WTC11 (cell line): Measurements from ENCODE around the gene MTPN. TPM values are rescaled to one million over a fixed set of nuclear protein-coding genes. Genes with fewer than 3 reads are reported as not detected.

Experiments
- ATAC-seq: fragments of 200-7000 bp; cut with Tn5 transposase; 2 replicates; pipeline ENCODE4 v1.10.0; 2021; ENCODE audit warnings: mild to moderate bottlenecking, moderate library complexity
- CTCF ChIA-PET: fragments of 300-600 bp; sonication (Branson Sonifier 250); formaldehyde crosslinking; loops from one replicate; lab custom pipeline; 2021; ENCODE audit warnings: antibody characterized with exemption; lab: Charles Lee
- POLR2A ChIA-PET: fragments of 350-600 bp; sonication (Branson Sonifier 250); formaldehyde crosslinking; loops from one replicate; lab custom pipeline; 2021; ENCODE audit warnings: antibody characterized with exemption; lab: Charles Lee
- DNase-seq: peaks from one replicate; pipeline ENCODE4 v3.0.0; 2021; ENCODE audit warnings: low spot score
- H3K27ac Mint-ChIP-seq: 2 replicates; pipeline ENCODE4 v1.8.0; 2021; ENCODE audit warnings: mixed read lengths
- H3K27me3 Mint-ChIP-seq: 2 replicates; pipeline ENCODE4 v1.8.0; 2021; ENCODE audit warnings: low read depth, mild to moderate bottlenecking, moderate library complexity, mixed read lengths
- H3K36me3 Mint-ChIP-seq: 2 replicates; pipeline ENCODE4 v1.8.0; 2021; ENCODE audit warnings: mixed read lengths
- H3K4me1 Mint-ChIP-seq: 2 replicates; pipeline ENCODE4 v1.8.0; 2022; ENCODE audit warnings: mixed read lengths
- H3K4me3 Mint-ChIP-seq: 2 replicates; pipeline ENCODE4 v1.8.0; 2021; ENCODE audit warnings: mild to moderate bottlenecking, moderate library complexity, mixed read lengths
- H3K9me3 Mint-ChIP-seq: 2 replicates; pipeline ENCODE4 v1.8.0; 2021; ENCODE audit warnings: mixed read lengths
- ATF1 ChIP-seq: sonication (generic); formaldehyde crosslinking; IDR thresholded peaks from 2 replicates; pipeline ENCODE4 v1.8.1; 2023; ENCODE audit warnings: mild to moderate bottlenecking, moderate library complexity, missing genetic modification reagents
- ATF6 ChIP-seq: sonication (generic); formaldehyde crosslinking; IDR thresholded peaks from 2 replicates; pipeline ENCODE4 v1.8.1; 2023; ENCODE audit warnings: mild to moderate bottlenecking, missing genetic modification reagents
- FOXJ3 ChIP-seq: sonication (generic); formaldehyde crosslinking; IDR thresholded peaks from 2 replicates; pipeline ENCODE4 v1.9.0; 2021; ENCODE audit warnings: missing genetic modification reagents, mild to moderate bottlenecking, borderline replicate concordance
- FOXK1 ChIP-seq: sonication (generic); formaldehyde crosslinking; IDR thresholded peaks from 2 replicates; pipeline ENCODE4 v1.8.0; 2022; ENCODE audit warnings: mild to moderate bottlenecking, moderate library complexity, missing genetic modification reagents
- GTF2I ChIP-seq: fragments of 250-450 bp; sonication (Bioruptor Pico); conservative IDR thresholded peaks from 2 replicates; pipeline ENCODE4 v1.4.0; 2021; ENCODE audit warnings: mild to moderate bottlenecking
- IRF1 ChIP-seq: sonication (generic); formaldehyde crosslinking; IDR thresholded peaks from 2 replicates; pipeline ENCODE4 v1.8.0; 2023; ENCODE audit warnings: missing genetic modification reagents
- PRRX2 ChIP-seq: fragments of 250-450 bp; sonication (Bioruptor Pico); IDR thresholded peaks from 2 replicates; pipeline ENCODE4 v1.8.0; 2021; ENCODE audit warnings: mild to moderate bottlenecking
- SMAD3 ChIP-seq: sonication (generic); formaldehyde crosslinking; IDR thresholded peaks from 2 replicates; pipeline ENCODE4 v1.8.0; 2022; ENCODE audit warnings: missing genetic modification reagents, mild to moderate bottlenecking, borderline replicate concordance
- SOX15 ChIP-seq: fragments of 250-450 bp; sonication (Bioruptor Pico); IDR thresholded peaks from 2 replicates; pipeline ENCODE4 v1.9.0; 2021; ENCODE audit warnings: mild to moderate bottlenecking
- TCF7 ChIP-seq: sonication (generic); formaldehyde crosslinking; IDR thresholded peaks from 2 replicates; pipeline ENCODE4 v1.8.0; 2022; ENCODE audit warnings: mild to moderate bottlenecking, low read depth, missing genetic modification reagents, moderate library complexity
- TEAD1 ChIP-seq: sonication (generic); formaldehyde crosslinking; IDR thresholded peaks from 2 replicates; pipeline ENCODE4 v1.8.0; 2022; ENCODE audit warnings: mild to moderate bottlenecking, missing genetic modification reagents
- ZBTB21 ChIP-seq: sonication (generic); formaldehyde crosslinking; IDR thresholded peaks from 2 replicates; pipeline ENCODE4 v1.8.1; 2023; ENCODE audit warnings: mild to moderate bottlenecking, missing genetic modification reagents, borderline replicate concordance
- ZNF396 ChIP-seq: fragments of 250-450 bp; sonication (Bioruptor Pico); IDR thresholded peaks from 2 replicates; pipeline ENCODE4 v1.8.0; 2021; ENCODE audit warnings: mild to moderate bottlenecking, moderate library complexity, borderline replicate concordance
- ZNF416 ChIP-seq: fragments of 250-450 bp; sonication (Bioruptor Pico); IDR thresholded peaks from 2 replicates; pipeline ENCODE4 v1.9.0; 2021; ENCODE audit warnings: mild to moderate bottlenecking, inconsistent platforms
- ZNF512 ChIP-seq: sonication (generic); formaldehyde crosslinking; IDR thresholded peaks from 2 replicates; pipeline ENCODE4 v1.8.1; 2022; ENCODE audit warnings: missing genetic modification reagents, borderline replicate concordance
- ZNF532 ChIP-seq: fragments of 250-450 bp; sonication (Bioruptor Pico); IDR thresholded peaks from 2 replicates; pipeline ENCODE4 v1.9.0; 2021; ENCODE audit warnings: mild to moderate bottlenecking, borderline replicate concordance
- total RNA-seq: library from RNA; stranded (reverse); gene quantifications from 3 replicates; pipeline ENCODE4 v1.2.3, GENCODE V29; 2021
- TF ChIP-seq, protein P1 (sequence below): sonication (generic); formaldehyde crosslinking; IDR thresholded peaks from 2 replicates; pipeline ENCODE4 v1.8.1; 2023; ENCODE audit warnings: mild to moderate bottlenecking, missing genetic modification reagents
- TF ChIP-seq, protein P2 (sequence below): sonication (generic); formaldehyde crosslinking; IDR thresholded peaks from 2 replicates; pipeline ENCODE4 v1.8.1; 2023; ENCODE audit warnings: mild to moderate bottlenecking, missing genetic modification reagents, borderline replicate concordance
- TF ChIP-seq, protein P3 (sequence below): sonication (generic); formaldehyde crosslinking; IDR thresholded peaks from 2 replicates; pipeline ENCODE4 v1.8.1; 2023; ENCODE audit warnings: mild to moderate bottlenecking, missing genetic modification reagents, moderate library complexity

The MTPN gene
- total RNA-seq, 1 experiment from 2014 or later, result 92.5 TPM

- TF ChIP-seq ZNF532 (CRISPR knock-in tag) (no peak), GTF2I (CRISPR knock-in tag) (no peak), ZNF512 (no peak)
- TF ChIP-seq, all 79 proteins: peak for 0
Measured at GRCh38 chr7:135934651-135935050, 42.5 kb downstream of the MTPN start (continued).

DNA sequence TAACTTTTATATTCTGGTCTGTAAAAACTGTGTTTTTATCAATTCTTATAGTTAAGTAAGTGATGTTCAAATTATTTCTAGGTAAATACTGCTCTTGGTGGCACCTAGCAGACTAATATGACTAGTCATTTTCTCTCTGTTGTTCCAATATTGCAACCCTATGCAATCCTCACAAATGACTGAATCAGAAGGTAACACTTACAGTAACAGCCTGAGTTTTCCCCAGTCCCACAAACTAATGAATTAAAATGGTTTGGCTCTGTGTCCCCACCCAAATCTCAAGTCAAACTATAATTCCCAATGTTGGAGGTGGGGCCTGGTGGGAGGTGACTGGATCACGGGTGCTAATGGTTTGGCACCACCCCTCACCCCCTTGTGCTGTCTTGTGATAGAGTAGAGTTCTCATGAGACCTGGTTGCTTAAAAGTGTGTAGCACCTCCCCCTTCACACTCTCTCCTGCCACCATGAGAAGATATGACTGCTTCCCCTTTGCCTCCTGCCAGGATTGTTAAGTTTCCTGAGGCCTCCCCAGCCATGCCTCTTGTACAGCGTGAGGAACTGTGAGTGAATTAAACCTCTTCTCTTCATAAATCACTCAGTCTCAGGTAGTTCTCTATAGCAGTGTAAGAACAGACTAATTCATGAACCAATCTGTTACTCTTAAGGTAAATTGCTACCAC, 43.5 kb downstream of the MTPN start:
- no peaks in the 10 kb centered on the region for H3K9me3 Mint-ChIP-seq
- H3K27ac Mint-ChIP-seq, result no peak overlapping the region
- H3K4me1 Mint-ChIP-seq, result peaks cover 33% of the 10 kb centered on the region
- no peak for DNase-seq
- H3K36me3 Mint-ChIP-seq, result peaks cover 3% of the 10 kb centered on the region; the same call in 1 of the 2 replicates
- ChIA-PET CTCF (interaction anchor here (0.6 kb wide), 1 partner anchor 153 kb away, joined by 3 read pairs; no protein-coding TSS in a partner anchor), POLR2A (no interaction called here)
- no peaks in the 10 kb centered on the region for H3K27me3 Mint-ChIP-seq
- no peak overlapping the region for H3K4me3 Mint-ChIP-seq
- ATAC-seq, result no peak
- TF ChIP-seq ZNF396 (CRISPR knock-in tag), result no peak
- no peak for TF ChIP-seq ZBTB21 (CRISPR knock-in tag)
- TF ChIP-seq TCF7 (CRISPR knock-in tag), result no peak
- no peak for TF ChIP-seq SOX15 (CRISPR knock-in tag)
- TF ChIP-seq, protein P1, sequence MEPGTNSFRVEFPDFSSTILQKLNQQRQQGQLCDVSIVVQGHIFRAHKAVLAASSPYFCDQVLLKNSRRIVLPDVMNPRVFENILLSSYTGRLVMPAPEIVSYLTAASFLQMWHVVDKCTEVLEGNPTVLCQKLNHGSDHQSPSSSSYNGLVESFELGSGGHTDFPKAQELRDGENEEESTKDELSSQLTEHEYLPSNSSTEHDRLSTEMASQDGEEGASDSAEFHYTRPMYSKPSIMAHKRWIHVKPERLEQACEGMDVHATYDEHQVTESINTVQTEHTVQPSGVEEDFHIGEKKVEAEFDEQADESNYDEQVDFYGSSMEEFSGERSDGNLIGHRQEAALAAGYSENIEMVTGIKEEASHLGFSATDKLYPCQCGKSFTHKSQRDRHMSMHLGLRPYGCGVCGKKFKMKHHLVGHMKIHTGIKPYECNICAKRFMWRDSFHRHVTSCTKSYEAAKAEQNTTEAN (CRISPR knock-in tag), result no peak
- TF ChIP-seq, protein P2, sequence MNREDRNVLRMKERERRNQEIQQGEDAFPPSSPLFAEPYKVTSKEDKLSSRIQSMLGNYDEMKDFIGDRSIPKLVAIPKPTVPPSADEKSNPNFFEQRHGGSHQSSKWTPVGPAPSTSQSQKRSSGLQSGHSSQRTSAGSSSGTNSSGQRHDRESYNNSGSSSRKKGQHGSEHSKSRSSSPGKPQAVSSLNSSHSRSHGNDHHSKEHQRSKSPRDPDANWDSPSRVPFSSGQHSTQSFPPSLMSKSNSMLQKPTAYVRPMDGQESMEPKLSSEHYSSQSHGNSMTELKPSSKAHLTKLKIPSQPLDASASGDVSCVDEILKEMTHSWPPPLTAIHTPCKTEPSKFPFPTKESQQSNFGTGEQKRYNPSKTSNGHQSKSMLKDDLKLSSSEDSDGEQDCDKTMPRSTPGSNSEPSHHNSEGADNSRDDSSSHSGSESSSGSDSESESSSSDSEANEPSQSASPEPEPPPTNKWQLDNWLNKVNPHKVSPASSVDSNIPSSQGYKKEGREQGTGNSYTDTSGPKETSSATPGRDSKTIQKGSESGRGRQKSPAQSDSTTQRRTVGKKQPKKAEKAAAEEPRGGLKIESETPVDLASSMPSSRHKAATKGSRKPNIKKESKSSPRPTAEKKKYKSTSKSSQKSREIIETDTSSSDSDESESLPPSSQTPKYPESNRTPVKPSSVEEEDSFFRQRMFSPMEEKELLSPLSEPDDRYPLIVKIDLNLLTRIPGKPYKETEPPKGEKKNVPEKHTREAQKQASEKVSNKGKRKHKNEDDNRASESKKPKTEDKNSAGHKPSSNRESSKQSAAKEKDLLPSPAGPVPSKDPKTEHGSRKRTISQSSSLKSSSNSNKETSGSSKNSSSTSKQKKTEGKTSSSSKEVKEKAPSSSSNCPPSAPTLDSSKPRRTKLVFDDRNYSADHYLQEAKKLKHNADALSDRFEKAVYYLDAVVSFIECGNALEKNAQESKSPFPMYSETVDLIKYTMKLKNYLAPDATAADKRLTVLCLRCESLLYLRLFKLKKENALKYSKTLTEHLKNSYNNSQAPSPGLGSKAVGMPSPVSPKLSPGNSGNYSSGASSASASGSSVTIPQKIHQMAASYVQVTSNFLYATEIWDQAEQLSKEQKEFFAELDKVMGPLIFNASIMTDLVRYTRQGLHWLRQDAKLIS (CRISPR knock-in tag), result no peak
- no peak for TF ChIP-seq ATF1 (CRISPR knock-in tag)
- no peak for TF ChIP-seq PRRX2 (CRISPR knock-in tag)
- TF ChIP-seq, protein P3, sequence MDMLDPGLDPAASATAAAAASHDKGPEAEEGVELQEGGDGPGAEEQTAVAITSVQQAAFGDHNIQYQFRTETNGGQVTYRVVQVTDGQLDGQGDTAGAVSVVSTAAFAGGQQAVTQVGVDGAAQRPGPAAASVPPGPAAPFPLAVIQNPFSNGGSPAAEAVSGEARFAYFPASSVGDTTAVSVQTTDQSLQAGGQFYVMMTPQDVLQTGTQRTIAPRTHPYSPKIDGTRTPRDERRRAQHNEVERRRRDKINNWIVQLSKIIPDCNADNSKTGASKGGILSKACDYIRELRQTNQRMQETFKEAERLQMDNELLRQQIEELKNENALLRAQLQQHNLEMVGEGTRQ (CRISPR knock-in tag), result no peak
- TF ChIP-seq ATF6 (CRISPR knock-in tag), result no peak
- no peak for TF ChIP-seq ZNF416 (CRISPR knock-in tag)
- TF ChIP-seq FOXK1 (CRISPR knock-in tag), result no peak
- no peak for TF ChIP-seq FOXJ3 (CRISPR knock-in tag)
- no peak for TF ChIP-seq SMAD3
- TF ChIP-seq IRF1, result no peak
- TF ChIP-seq TEAD1 (CRISPR knock-in tag), result no peak
